ENCODE measurements around the gene CEND1. TPM values are rescaled to one million over a fixed set of nuclear protein-coding genes. Genes with fewer than 3 reads are reported as not detected.

The CEND1 gene
- polyA plus RNA-seq, 1 donor (not counting 4 experiments of a cell fraction or from before 2014, with no cell fraction given) = not detected

DNA sequence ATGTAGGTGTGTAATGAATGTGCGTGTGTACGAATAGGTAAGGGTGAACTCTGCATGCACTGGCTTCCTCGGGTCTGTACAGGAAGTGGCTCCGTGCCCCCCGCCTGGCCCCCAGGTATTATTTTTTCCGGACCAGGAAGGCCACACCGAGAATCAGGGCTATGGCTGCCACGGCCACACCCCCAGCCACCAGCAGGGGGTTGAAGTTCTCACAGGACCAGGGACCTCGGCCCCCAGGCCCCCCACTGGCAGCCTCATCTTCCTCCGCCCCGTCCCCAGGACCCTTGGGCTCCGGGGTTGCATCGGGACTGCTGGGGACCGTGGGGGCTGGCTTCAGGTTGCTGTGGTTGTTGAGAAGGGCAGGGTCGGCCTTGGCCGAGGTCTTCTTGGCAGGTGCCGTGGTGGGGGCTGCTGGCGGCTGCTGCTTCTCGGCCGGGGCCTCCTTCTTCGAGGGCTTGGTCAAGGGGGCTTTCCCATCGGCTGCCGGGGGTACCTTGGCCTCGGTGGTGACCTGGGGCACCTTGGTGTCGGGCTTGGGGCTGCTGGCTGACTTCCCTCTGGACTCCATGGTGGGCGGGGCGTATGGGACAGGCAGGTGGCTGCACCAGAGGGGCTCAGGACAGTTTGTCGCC is 1.8 kb downstream of the CEND1 start:
- no peak overlapping the region for H3K4me2 ChIP-seq (ENCODE audit: control insufficient read depth, extremely low read depth, insufficient read depth, low read depth, low read length)
- H3K36me3 ChIP-seq (ENCODE audit: control insufficient read depth in 2 of 2, extremely low read depth in 1 of 2, insufficient read depth in 2 of 2, low read length in 2 of 2) = peaks cover 2 to 4% of the 10 kb centered on the region in 2 experiments
- dilution Hi-C loops (cut with MboI; ENCODE audit: extremely low pct_ligation_motif_present, low sequenced_read_pairs) = no loop called here
- no peak overlapping the region for H3K9ac ChIP-seq (ENCODE audit: control insufficient read depth, extremely low read depth, insufficient read depth, low read length)
- TF ChIP-seq, protein P1, sequence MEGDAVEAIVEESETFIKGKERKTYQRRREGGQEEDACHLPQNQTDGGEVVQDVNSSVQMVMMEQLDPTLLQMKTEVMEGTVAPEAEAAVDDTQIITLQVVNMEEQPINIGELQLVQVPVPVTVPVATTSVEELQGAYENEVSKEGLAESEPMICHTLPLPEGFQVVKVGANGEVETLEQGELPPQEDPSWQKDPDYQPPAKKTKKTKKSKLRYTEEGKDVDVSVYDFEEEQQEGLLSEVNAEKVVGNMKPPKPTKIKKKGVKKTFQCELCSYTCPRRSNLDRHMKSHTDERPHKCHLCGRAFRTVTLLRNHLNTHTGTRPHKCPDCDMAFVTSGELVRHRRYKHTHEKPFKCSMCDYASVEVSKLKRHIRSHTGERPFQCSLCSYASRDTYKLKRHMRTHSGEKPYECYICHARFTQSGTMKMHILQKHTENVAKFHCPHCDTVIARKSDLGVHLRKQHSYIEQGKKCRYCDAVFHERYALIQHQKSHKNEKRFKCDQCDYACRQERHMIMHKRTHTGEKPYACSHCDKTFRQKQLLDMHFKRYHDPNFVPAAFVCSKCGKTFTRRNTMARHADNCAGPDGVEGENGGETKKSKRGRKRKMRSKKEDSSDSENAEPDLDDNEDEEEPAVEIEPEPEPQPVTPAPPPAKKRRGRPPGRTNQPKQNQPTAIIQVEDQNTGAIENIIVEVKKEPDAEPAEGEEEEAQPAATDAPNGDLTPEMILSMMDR (optimal IDR thresholded peaks at IDR 0.05 in 1 of 3, IDR thresholded peaks at IDR 0.05 in 1 of 3, conservative IDR thresholded peaks at IDR 0.05 in 1 of 3; ENCODE audit: extremely low read depth in 1 of 3, insufficient read depth in 2 of 3, low read length in 3 of 3) = no peak
- no peak for TF ChIP-seq EZH2 (IDR thresholded peaks at IDR 0.05; ENCODE audit: low read length)
- H3K4me3 ChIP-seq (ENCODE audit: control insufficient read depth in 2 of 3, extremely low read depth in 1 of 3, insufficient read depth in 2 of 3, low read depth in 1 of 3, low read length in 3 of 3) = no peak overlapping the region
- no peaks in the 10 kb centered on the region for H3K79me2 ChIP-seq (ENCODE audit: control insufficient read depth, insufficient read depth, low read length)
- no peak overlapping the region for H2AFZ ChIP-seq (ENCODE audit: control insufficient read depth, low read length)
- DNase-seq (ENCODE audit: low read depth, low spot score) (no peak), FAIRE-seq (no peak)
- H3K9me3 ChIP-seq (ENCODE audit: control insufficient read depth, low read depth, low read length) = no peaks in the 10 kb centered on the region
- H3K9me1 ChIP-seq (ENCODE audit: control insufficient read depth, extremely low read depth, insufficient read depth, low read length) = no peaks in the 10 kb centered on the region
- no peaks in the 10 kb centered on the region for H4K20me1 ChIP-seq (ENCODE audit: control insufficient read depth, extremely low read depth, insufficient read depth, low read length)
- peaks cover 8% of the 10 kb centered on the region for H3K27me3 ChIP-seq (ENCODE audit: control insufficient read depth, extremely low read depth, insufficient read depth, low read length)
- H3K4me1 ChIP-seq (ENCODE audit: control insufficient read depth, extremely low read depth, insufficient read depth, low read length) = peaks cover 6% of the 10 kb centered on the region
- no peak overlapping the region for H3K27ac ChIP-seq (ENCODE audit: control insufficient read depth, insufficient read depth, low read length)

DNA sequence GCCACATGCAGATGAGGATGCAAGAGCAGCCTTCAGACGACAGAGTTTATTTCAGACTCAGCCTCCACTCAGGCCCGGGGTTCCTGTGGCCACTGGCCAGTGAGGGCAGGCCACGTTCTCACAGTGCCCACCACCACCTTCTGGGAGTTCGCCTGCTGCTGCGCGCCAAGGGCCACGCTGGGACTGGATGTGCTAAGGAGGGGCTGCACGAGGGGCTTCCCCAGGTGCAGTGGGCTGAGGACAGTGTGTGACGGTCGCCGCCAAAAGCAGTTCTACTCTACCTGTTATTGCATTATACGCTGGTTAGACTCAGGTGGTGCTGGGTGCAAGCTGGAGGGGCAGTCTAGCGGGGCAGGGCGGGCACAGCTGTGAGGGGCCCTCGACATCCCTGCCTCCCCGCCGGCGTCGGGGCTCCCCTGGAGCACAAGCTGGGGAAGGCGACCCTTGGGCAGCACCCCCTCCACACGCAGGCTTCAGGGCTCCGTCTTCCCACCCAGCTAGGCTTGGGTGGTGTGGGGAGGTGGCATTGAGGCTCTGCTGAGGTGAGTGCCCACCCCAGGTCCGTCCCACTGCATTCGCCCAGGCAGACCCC is 2.7 kb downstream of the CEND1 start:
- no peak for FAIRE-seq
- no peak for DNase-seq (ENCODE audit: low read depth, low spot score)
- H3K9me3 ChIP-seq (ENCODE audit: control insufficient read depth, low read depth, low read length) = no peaks in the 10 kb centered on the region
- no peaks in the 10 kb centered on the region for H3K79me2 ChIP-seq (ENCODE audit: control insufficient read depth, insufficient read depth, low read length)
- peaks cover 8% of the 10 kb centered on the region for H3K27me3 ChIP-seq (ENCODE audit: control insufficient read depth, extremely low read depth, insufficient read depth, low read length)
- peaks cover 0 to 3% of the 10 kb centered on the region in 2 experiments for H3K36me3 ChIP-seq (ENCODE audit: control insufficient read depth in 2 of 2, extremely low read depth in 1 of 2, insufficient read depth in 2 of 2, low read length in 2 of 2)
- dilution Hi-C loops (cut with MboI; ENCODE audit: extremely low pct_ligation_motif_present, low sequenced_read_pairs) = no loop called here
- H4K20me1 ChIP-seq (ENCODE audit: control insufficient read depth, extremely low read depth, insufficient read depth, low read length) = no peaks in the 10 kb centered on the region
- H3K4me1 ChIP-seq (ENCODE audit: control insufficient read depth, extremely low read depth, insufficient read depth, low read length) = peaks cover 9% of the 10 kb centered on the region
- H2AFZ ChIP-seq (ENCODE audit: control insufficient read depth, low read length) = no peak overlapping the region
- no peak for TF ChIP-seq EZH2 (IDR thresholded peaks at IDR 0.05; ENCODE audit: low read length)
- TF ChIP-seq, protein P1 (optimal IDR thresholded peaks at IDR 0.05 in 1 of 3, IDR thresholded peaks at IDR 0.05 in 1 of 3, conservative IDR thresholded peaks at IDR 0.05 in 1 of 3; ENCODE audit: extremely low read depth in 1 of 3, insufficient read depth in 2 of 3, low read length in 3 of 3) = no peak
- H3K9ac ChIP-seq (ENCODE audit: control insufficient read depth, extremely low read depth, insufficient read depth, low read length) = no peak overlapping the region
- H3K4me2 ChIP-seq (ENCODE audit: control insufficient read depth, extremely low read depth, insufficient read depth, low read depth, low read length) = no peak overlapping the region
- no peak overlapping the region for H3K4me3 ChIP-seq (ENCODE audit: control insufficient read depth in 2 of 3, extremely low read depth in 1 of 3, insufficient read depth in 2 of 3, low read depth in 1 of 3, low read length in 3 of 3)
- no peaks in the 10 kb centered on the region for H3K9me1 ChIP-seq (ENCODE audit: control insufficient read depth, extremely low read depth, insufficient read depth, low read length)
- H3K27ac ChIP-seq (ENCODE audit: control insufficient read depth, insufficient read depth, low read length) = no peak overlapping the region

Measured in keratinocyte (primary cell).